ENCODE measurements around the gene DNAI7. TPM values are rescaled to one million over a fixed set of nuclear protein-coding genes. Genes with fewer than 3 reads are reported as not detected.

The DNAI7 gene
- total and polyA plus RNA-seq, 4 donors: 0.07 to 0.17 (median 0.14) TPM; not detected in 1

- Histone ChIP-seq H3K9ac (ENCODE audit: low read depth in 1 of 2, low read length in 2 of 2) (no peak overlapping the region), H3K27ac (ENCODE audit: low read depth in 1 of 2, low read length in 2 of 2) (no peak overlapping the region), H3K36me3 (ENCODE audit: control insufficient read depth in 4 of 4, insufficient read depth in 3 of 4, low read depth in 1 of 4, low read length in 3 of 4) (no peaks in the 10 kb centered on the region), H3K4me3 (ENCODE audit: low read depth in 1 of 3, low read length in 3 of 3) (no peak overlapping the region), H3K9me3 (ENCODE audit: control insufficient read depth in 4 of 4, low read length in 3 of 4) (no peaks in the 10 kb centered on the region), H3K4me1 (ENCODE audit: control insufficient read depth in 4 of 4, insufficient read depth in 4 of 4, low read length in 3 of 4) (peaks cover 0 to 4% (median 0%) of the 10 kb centered on the region in 4 donors), H3K27me3 (ENCODE audit: control insufficient read depth in 4 of 4, insufficient read depth in 4 of 4, low read length in 3 of 4) (no peaks in the 10 kb centered on the region)
- TF ChIP-seq REST (IDR thresholded peaks at IDR 0.05): no peak
- peak in 1 of 2 donors; percentile 7 for TF ChIP-seq RXRA (IDR thresholded peaks at IDR 0.05)
- no peak for TF ChIP-seq TAF1 (conservative IDR thresholded peaks at IDR 0.05)
- no peak for TF ChIP-seq HNF4G (IDR thresholded peaks at IDR 0.05)
- no peak for TF ChIP-seq MAX (IDR thresholded peaks at IDR 0.05)
- no peak for TF ChIP-seq GABPA (IDR thresholded peaks at IDR 0.05 in 1 of 2, conservative IDR thresholded peaks at IDR 0.05 in 1 of 2)
- TF ChIP-seq NR2F2 (IDR thresholded peaks at IDR 0.05): no peak
- no peak for TF ChIP-seq CTCF (IDR thresholded peaks at IDR 0.05; ENCODE audit: low read depth, low read length, missing input control)
- no peak for TF ChIP-seq HNF4A (conservative IDR thresholded peaks at IDR 0.05)
- no peak for TF ChIP-seq ATF3 (IDR thresholded peaks at IDR 0.05)
- peak in 1 of 2 donors; percentile 37 for TF ChIP-seq JUND (IDR thresholded peaks at IDR 0.05)
- TF ChIP-seq SP1 (IDR thresholded peaks at IDR 0.05): no peak
- no peak for DNase-seq (ENCODE audit: low spot score)
- 60% methylated on average over 5 of the region's 5 CpGs for WGBS
Measured at GRCh38 chr12:25151476-25151875, 43.5 kb downstream of the DNAI7 start.

GRCh38 chr12:25146686-25147085 is 48.3 kb downstream of the DNAI7 start:
- no peaks in the 10 kb centered on the region for H3K27me3 ChIP-seq (ENCODE audit: control insufficient read depth in 4 of 4, insufficient read depth in 4 of 4, low read length in 3 of 4)
- H3K4me1 ChIP-seq (ENCODE audit: control insufficient read depth in 4 of 4, insufficient read depth in 4 of 4, low read length in 3 of 4): no peaks in the 10 kb centered on the region
- no peak for DNase-seq (ENCODE audit: low spot score)
- no peaks in the 10 kb centered on the region for H3K9me3 ChIP-seq (ENCODE audit: control insufficient read depth in 4 of 4, low read length in 3 of 4)
- TF ChIP-seq RAD21 (IDR thresholded peaks at IDR 0.05): no peak
- no peak for TF ChIP-seq CTCF (IDR thresholded peaks at IDR 0.05; ENCODE audit: low read depth, low read length, missing input control)
- no peak for TF ChIP-seq NR2F2 (IDR thresholded peaks at IDR 0.05)
- no peak for TF ChIP-seq FOXA1 (IDR thresholded peaks at IDR 0.05)
- no peak for TF ChIP-seq ATF3 (IDR thresholded peaks at IDR 0.05)
- TF ChIP-seq JUND (IDR thresholded peaks at IDR 0.05): no peak
- WGBS: 95% methylated on average over 1 of the region's 1 CpG
- H3K27ac ChIP-seq (ENCODE audit: low read depth in 1 of 2, low read length in 2 of 2): no peak overlapping the region
- no peaks in the 10 kb centered on the region for H3K36me3 ChIP-seq (ENCODE audit: control insufficient read depth in 4 of 4, insufficient read depth in 3 of 4, low read depth in 1 of 4, low read length in 3 of 4)
- no peak overlapping the region for H3K4me3 ChIP-seq (ENCODE audit: low read depth in 1 of 3, low read length in 3 of 3)
- H3K9ac ChIP-seq (ENCODE audit: low read depth in 1 of 2, low read length in 2 of 2): no peak overlapping the region

Measured in liver (tissue), 9 donors.